HepG2 (cell line): Measurements from ENCODE around the gene EPN2. TPM values are rescaled to one million over a fixed set of nuclear protein-coding genes. Genes with fewer than 3 reads are reported as not detected.

Source experiments
- AHDC1 ChIP-seq: sonication (generic); formaldehyde crosslinking; IDR thresholded peaks from 2 replicates; pipeline ENCODE4 v1.5.1; 2020; ENCODE audit warnings: mild to moderate bottlenecking, missing genetic modification reagents, borderline replicate concordance
- HMG20A ChIP-seq: IDR thresholded peaks from 2 replicates; pipeline ENCODE4 v1.6.1; 2016; ENCODE audit warnings: borderline replicate concordance
- KAT7 ChIP-seq: IDR thresholded peaks from 2 replicates; pipeline ENCODE4 v1.6.1; 2018; ENCODE audit warnings: borderline replicate concordance, missing compliant biosample characterization
- KLF9 ChIP-seq: IDR thresholded peaks from 2 replicates; pipeline ENCODE4 v1.6.1; 2016; ENCODE audit warnings: low read depth
- LCORL ChIP-seq, 2 experiments: fragments of 450-650 bp in 1 of 2; sonication (generic) in 1 of 2; formaldehyde crosslinking in 1 of 2; IDR thresholded peaks; 2 replicates each; pipeline versions ENCODE4 v1.5.0 to v1.6.1; 2017 to 2020; ENCODE audit warnings: antibody characterized with exemption in 1 of 2, missing genetic modification reagents in 1 of 2
- MBD4 ChIP-seq: IDR thresholded peaks from 2 replicates; pipeline ENCODE4 v1.6.1; 2012; ENCODE audit warnings: low read length, inconsistent platforms, borderline replicate concordance
- NFE2L2 ChIP-seq: fragments of 150-350 bp; IDR thresholded peaks from 2 replicates; pipeline ENCODE4 v1.6.1; 2014; ENCODE audit warnings: low read length
- NR2C2 ChIP-seq: sonication (generic); formaldehyde crosslinking; IDR thresholded peaks from 2 replicates; pipeline ENCODE4 v1.4.0; 2020; ENCODE audit warnings: missing genetic modification reagents, mild to moderate bottlenecking, moderate library complexity, borderline replicate concordance
- PAXIP1 ChIP-seq: sonication (generic); formaldehyde crosslinking; conservative IDR thresholded peaks from 2 replicates; pipeline ENCODE4 v1.4.0; 2020; ENCODE audit warnings: mild to moderate bottlenecking, missing genetic modification reagents, moderate library complexity
- PHF5A ChIP-seq: IDR thresholded peaks from one replicate; pipeline ENCODE4 v1.6.1; 2018; ENCODE audit warnings: low read depth, missing genetic modification reagents; ENCODE audit not compliant: unreplicated experiment
- RAD51 ChIP-seq: fragments of 450-650 bp; IDR thresholded peaks from 2 replicates; pipeline ENCODE4 v1.6.1; 2016; ENCODE audit warnings: borderline replicate concordance
- TOE1 ChIP-seq: sonication (generic); formaldehyde crosslinking; IDR thresholded peaks from 2 replicates; pipeline ENCODE4 v1.4.0; 2020; ENCODE audit warnings: mild to moderate bottlenecking, missing genetic modification reagents
- ZNF251 ChIP-seq: sonication (generic); formaldehyde crosslinking; IDR thresholded peaks from 2 replicates; pipeline ENCODE4 v1.9.0; 2021; ENCODE audit warnings: mild to moderate bottlenecking, missing genetic modification reagents
- ZNF33A ChIP-seq: sonication (generic); formaldehyde crosslinking; IDR thresholded peaks from 2 replicates; pipeline ENCODE4 v1.5.1; 2020; ENCODE audit warnings: missing genetic modification reagents, mild to moderate bottlenecking, moderate library complexity, borderline replicate concordance
- ZNF382 ChIP-seq: sonication (generic); formaldehyde crosslinking; IDR thresholded peaks from 2 replicates; pipeline ENCODE4 v1.5.0; 2020; ENCODE audit warnings: missing genetic modification reagents, mild to moderate bottlenecking, borderline replicate concordance
- ZNF441 ChIP-seq: sonication (generic); formaldehyde crosslinking; IDR thresholded peaks from 2 replicates; pipeline ENCODE4 v1.7.0; 2021; ENCODE audit warnings: missing genetic modification reagents, borderline replicate concordance
- ZNF7 ChIP-seq: IDR thresholded peaks from 2 replicates; pipeline ENCODE4 v1.6.1; 2016; ENCODE audit warnings: missing biosample characterization, missing genetic modification reagents
- ZNF703 ChIP-seq: sonication (generic); formaldehyde crosslinking; IDR thresholded peaks from 2 replicates; pipeline ENCODE4 v1.5.1; 2020; ENCODE audit warnings: missing genetic modification reagents, mild to moderate bottlenecking, moderate library complexity, borderline replicate concordance
- polyA plus RNA-seq, 8 experiments: library from polyadenylated mRNA; depleted of rRNA in 3 of 8; stranded (reverse) in 7 of 8; unstranded in 1 of 8; fragments of >200 nt; fragmentation: Illumina TruSeq in 4 of 8; extraction: Trizol in 4 of 8; gene quantifications; 2 replicates each; pipeline versions ENCODE4 v1.2.1 to v1.2.3, GENCODE V29; 2011 to 2016; ENCODE audit warnings: low read depth in 4 of 8, missing spikeins in 1 of 8, mixed read lengths in 1 of 8; ENCODE audit not compliant: insufficient read depth in 1 of 8
- total RNA-seq, 5 experiments: library from RNA; depleted of rRNA; stranded (reverse); fragments of >200 nt; fragmentation: Illumina TruSeq; extraction: Trizol; gene quantifications; 2 replicates each; pipeline ENCODE4 v1.2.3, GENCODE V29; 2016; ENCODE audit warnings: low read depth in 1 of 5

The EPN2 gene
- total and polyA plus RNA-seq, 2 of the 13 experiments (the other 11 are each of a cell fraction or from before 2014, with no cell fraction given) = 7.8 to 19.2 TPM

- TF ChIP-seq AHDC1 (CRISPR knock-in tag) (peak; percentile 67), NFE2L2 (no peak), ZNF382 (no peak), PHF5A (CRISPR knock-in tag) (no peak), PAXIP1 (CRISPR knock-in tag) (no peak; the same call in 1 of the 2 replicates), LCORL (IDR thresholded peaks at IDR 0.05) (no peak), LCORL (CRISPR knock-in tag; IDR thresholded peaks at IDR 0.05) (no peak), ZNF33A (CRISPR knock-in tag) (no peak), MBD4 (no peak), KAT7 (CRISPR knock-in tag) (0 out of 2 replicates have a peak, but pooled peaks have one; percentile 44), ZNF703 (CRISPR knock-in tag) (no peak), KLF9 (CRISPR knock-in tag) (peak; percentile 46; the same call in 1 of the 2 replicates), ZNF7 (CRISPR knock-in tag) (no peak), ZNF251 (CRISPR knock-in tag) (no peak), HMG20A (no peak), NR2C2 (CRISPR knock-in tag) (peak; percentile 42; the same call in 1 of the 2 replicates), ZNF441 (CRISPR knock-in tag) (0 out of 2 replicates have a peak, but pooled peaks have one; percentile 16), RAD51 (no peak), TOE1 (CRISPR knock-in tag) (no peak)
These were observed 125.3 kb downstream of the EPN2 start, which contains the start of gene B9D1 (continued) for GRCh38 chr17:19362277-19363113.
